GM19193 (cell line): ENCODE measurements around the gene COG5.

Source experiments
- POLR2A ChIP-seq: IDR thresholded peaks from 4 replicates; pipeline ENCODE4 v1.6.1; 2011; ENCODE audit not compliant: insufficient read depth, insufficient read length; ENCODE audit errors: extremely low read depth

Gene COG5

DNA sequence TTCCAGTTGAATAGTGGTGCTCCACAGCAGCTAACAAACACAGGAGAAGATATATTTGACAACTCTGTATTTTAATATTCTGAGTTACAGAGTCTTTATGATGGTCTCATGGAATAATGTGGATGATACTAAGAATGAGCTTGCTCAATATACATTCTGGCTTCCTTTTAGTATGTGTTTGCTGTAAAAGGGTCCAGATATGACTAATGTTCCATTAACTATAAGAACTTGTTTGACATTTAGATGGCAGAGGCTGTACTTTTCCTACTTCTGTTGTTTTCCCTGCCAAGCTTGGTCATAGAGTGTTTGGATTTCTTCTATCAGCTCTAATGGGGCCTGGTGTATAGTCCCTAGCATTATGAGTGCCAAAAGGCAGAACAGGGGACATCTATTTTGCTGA lies 155.4 kb downstream of the COG5 start:
- TF ChIP-seq POLR2A, result no peak

DNA sequence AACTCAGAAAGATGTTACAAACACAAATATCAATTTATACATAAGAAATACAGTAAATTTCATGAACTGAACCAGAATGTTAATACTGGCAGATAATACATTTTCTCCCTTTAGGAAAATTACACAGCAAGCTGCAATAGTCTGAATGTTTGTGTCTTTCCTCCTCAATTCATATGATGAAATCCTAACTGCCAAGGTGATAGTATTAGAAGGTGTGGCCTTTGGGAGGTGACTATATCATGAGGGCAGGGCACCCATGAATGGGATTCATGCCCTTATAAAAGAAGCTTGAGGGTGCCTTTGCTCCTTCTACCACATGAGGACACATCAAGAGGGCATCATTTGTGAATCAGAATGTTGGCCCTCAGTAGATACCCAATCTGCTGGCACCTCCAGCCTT lies 158.2 kb downstream of the COG5 start:
- TF ChIP-seq POLR2A, result no peak

DNA sequence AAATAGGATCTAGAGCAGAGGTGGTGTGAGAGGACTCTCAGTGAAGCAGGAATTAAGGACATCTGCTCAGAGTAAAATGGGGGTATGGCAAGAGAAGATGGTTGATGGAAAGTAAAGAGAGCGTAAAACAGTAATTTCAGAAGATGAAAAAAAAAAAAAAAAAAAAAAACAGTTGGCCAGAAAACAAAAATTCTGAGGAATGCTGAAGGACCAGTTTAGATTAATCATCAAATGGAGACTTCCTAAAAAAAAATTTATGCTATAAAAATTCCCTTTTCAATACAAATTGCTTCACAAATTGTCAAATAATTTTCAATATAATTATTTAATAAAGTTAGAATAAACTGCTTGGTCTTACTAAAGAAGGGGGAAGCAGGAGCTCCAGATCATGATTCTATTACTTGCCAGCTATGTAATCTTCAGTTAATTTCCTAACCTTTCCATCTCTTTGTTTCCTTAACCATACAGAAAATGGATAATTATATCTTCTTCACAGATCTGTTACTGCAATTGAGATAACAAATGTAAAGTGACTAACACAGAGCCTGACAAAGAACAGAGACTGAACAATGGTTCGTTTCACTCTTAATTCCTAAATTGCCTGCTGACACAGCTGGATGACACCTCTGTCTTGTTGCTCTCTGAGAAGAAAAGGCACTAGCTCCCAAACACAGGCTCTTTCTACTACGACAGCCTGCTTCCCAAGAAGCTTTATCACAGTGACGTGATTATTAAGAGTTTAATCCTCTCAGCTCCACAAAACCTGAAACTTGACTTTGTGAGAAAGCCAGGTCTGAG lies 158.8 kb downstream of the COG5 start:
- TF ChIP-seq POLR2A, result no peak

DNA sequence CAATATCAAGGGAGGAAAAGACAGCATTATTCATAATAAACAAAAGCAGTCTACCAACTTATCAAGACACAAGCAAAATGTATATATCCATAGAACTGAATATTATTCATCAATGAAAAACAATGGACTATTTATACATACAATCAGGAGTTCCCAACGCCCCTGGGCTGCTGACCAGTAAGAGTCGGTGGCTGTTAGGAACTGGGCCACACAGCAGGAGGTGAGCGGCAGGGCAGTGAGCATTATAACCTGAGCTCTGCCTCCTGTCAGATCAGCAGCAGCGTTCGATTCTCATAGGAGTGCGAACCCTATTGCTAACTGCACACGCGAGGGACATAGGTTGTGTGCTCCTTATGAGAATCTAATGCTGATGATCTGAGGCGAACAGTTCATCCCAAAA lies 165.6 kb downstream of the COG5 start:
- no peak for TF ChIP-seq POLR2A

DNA sequence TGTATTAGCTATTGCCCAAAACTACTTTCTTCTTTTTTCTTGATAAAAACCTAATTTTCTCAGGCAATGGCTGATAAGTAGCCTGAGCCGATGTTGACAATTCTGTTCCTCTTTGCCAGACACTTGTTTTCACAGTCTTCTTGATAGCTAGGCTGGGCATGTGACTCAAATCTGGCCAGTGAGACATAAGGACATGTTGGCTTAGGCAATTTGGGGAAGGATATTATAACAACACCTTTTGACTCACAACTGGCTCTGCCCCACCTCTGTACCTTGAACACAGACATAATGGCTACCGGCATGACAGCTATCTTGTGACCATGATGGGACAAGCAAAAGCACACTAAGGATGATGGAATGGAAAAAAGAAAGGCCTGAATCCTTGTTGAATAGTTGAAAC lies 166.7 kb downstream of the COG5 start:
- no peak for TF ChIP-seq POLR2A

DNA sequence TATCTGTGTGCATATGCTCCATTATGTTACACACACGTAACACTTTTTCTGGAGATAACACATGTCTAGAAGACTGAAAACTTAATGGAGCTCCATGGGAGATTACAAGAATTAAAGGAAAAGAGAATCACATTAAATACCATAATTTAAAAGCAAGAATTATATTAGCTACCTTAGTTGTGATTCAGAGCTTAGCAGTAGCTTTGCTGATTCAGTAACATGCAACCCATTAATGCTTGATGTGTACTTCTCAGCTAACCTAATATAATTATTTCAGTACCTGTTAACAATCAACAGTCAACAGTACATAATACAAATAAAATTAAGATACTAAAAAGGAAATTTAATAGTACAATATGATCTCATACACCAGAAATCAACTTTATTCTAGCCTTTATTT lies 167.6 kb downstream of the COG5 start:
- TF ChIP-seq POLR2A, result no peak

DNA sequence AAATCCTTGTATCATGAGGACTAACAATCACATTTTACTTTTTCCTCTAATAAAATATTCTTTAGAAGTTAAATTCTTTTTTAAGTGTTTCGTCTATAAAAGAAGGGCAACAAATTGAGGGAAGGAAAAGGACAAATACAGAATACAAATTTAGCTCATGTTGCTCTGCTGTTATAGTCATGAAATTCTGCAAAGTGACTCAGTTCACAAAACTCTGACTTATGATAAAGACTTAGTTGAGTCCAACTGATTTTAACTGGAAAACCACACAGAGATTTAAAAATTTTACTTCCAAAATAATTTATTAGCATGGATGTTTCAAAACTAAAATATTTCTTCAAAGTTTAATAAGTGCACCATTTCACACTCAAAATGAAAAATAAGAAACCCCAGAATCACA lies 168.9 kb downstream of the COG5 start:
- TF ChIP-seq POLR2A, result no peak

DNA sequence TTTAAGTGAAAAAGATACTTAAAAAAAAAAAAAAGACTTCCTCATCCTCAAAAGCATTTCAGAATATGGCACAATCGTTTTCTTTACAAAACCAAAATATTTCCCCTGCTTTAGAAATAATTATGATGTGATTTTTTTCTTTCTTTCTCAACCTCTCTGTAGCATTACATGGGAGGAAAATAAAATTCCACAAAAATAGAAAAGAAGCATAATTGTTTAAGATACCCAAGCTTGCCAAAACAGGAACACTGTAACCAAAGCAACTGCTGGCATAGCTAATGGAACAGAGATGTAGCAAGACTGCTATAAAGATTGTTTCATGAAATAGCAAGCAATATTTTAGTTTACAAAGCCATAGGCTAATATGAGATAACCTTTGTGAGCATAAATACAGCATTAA lies 169.4 kb downstream of the COG5 start:
- TF ChIP-seq POLR2A, result no peak

DNA sequence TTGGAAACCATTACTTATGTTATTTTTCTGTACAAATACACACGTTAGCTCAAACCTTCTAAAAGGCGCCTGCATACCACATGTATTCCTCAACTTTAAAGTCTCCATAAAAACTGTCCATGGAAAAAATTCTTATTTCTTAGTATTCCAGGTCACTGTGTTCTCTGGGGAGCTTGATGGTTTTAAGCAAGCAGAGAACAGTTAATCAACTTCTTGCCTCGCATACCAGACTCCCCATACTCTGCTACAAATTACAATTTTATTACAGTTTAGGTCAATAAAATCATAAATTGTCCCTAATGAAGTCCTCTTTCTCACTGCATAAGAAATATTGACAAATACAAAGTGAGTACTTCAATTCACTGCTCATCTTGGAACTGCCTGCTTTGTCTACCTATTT lies 170.9 kb downstream of the COG5 start:
- TF ChIP-seq POLR2A, result no peak

DNA sequence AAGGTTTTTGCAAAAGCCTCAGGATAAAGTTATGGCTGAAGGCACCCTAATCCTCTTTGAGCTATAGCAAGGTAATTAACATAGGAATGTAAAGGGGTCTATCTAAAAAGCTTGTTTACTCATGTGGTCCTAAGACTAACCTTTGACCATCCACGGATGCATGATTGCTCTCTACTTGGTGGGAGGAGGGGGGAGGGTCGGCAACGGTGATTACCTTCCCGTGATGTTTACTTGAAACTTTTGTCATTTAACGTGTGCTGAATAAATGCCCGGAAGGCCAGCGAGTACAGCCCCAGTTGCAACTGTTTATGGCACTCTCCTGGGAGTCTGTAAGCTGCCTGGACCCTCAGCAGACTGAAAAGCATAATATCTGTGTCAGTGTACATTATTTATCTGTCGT lies 172.8 kb downstream of the COG5 start:
- TF ChIP-seq POLR2A, result no peak

DNA sequence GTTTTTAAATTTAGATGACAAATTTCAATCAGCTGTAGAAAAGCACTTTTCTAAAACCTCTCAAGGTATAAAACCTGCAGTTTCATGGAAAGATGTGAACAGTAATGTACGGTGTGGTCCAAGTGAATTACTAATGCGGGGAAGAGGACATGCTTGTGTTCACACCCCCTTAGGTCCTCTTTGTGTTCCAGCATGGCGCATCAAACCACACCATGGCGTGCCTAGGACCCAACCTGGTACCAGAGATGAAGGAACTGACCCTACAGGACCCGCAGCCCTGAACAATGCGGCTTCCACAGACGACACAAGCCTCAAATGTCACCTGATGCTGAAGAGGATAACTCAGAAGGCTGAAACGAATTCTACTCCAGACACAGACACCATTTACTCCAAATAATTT lies 175.1 kb downstream of the COG5 start:
- no peak for TF ChIP-seq POLR2A

DNA sequence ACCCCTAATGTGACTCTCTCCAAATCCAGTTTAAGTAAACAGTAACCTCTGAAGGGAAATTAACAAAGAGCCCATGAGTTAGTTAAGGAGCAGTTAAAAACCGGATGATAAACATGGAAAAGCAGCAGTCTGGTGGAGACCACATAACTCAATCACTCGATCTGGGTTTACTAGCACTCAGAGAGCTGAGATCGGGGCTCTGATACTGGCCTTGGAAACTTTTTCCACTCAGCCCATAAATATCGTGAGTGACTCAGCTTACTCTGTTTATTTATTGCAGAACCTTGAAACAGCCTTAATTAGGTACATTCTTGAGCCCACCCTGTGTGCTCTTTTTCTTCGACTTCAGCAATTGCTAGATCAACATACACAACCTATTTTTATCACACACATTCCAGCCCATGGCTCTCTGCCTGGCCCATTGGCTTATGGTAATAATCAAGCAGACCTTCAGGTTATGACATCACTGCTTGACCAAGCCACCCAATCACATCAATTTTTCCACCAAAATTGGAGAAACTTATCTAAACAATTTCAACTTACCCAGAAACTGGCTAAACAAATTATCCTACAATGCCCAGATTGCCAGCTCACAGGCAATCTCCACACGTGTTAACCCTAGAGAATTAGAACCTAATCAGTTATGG lies 176.0 kb downstream of the COG5 start:
- TF ChIP-seq POLR2A, result no peak

DNA sequence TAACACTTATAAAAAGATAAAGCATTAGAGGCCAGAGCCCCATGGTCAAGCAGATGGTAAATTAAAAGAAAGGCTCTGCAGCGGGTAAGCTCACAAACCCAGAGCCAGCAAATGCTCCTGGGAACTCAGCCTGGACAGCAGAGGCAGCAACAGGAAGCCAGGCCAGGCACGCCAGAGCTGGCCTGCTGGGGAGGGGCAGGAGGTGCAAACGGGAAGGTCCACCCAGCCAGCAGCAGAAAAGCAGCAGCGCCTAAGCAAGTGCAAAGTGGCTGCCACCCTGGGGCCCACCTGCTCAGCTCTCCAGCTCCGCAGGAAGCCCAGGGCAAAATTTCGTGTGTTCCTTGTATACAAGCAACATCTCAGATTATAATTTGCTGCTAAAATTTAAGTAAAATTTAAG lies 176.6 kb downstream of the COG5 start:
- TF ChIP-seq POLR2A, result no peak

DNA sequence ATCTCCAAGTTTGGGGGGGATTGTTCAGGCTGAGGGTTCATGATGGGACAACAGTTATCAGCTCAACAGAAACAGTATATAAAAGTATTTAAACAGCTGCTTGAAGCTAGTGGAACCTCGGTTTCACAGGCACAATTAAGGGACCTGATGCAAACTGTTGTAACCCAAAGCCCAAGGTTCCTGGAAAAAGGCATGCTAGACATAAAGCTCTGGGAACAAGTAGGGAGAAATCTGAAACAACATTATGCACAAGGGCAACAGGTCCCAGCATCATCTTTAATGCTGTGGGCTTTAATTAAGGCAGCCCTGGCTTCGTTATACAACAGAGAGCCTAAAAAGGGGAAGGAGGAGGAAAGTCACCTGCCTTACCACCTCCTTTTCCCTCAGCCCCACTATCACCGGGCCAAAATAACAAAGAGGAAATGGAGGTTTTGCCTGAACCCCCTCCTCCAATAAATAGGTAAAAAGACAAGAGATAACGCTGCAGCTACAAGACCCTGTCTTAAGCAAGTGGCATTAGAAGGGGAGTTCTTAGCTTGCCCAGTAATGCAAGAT lies 177.1 kb downstream of the COG5 start:
- no peak for TF ChIP-seq POLR2A

DNA sequence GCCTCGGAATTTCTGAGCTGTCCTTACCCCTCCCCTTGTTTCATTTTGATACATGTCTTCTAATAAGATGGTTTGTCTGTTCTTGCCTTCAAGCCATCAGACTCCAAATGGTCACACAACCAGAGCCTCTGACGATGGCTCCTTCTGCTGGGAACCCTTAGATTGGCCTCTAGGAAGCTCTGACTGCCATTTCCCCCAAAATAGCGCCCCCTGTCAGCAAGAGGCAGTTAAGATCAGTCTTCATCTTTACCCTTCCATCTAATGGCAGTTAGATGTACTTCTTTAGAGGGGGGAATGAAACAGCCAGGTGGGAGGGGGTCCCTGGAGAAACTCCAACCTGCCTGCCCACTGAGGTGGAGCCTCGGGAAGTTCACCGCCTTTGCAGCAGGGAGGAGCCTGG lies 179.7 kb downstream of the COG5 start:
- no peak for TF ChIP-seq POLR2A

DNA sequence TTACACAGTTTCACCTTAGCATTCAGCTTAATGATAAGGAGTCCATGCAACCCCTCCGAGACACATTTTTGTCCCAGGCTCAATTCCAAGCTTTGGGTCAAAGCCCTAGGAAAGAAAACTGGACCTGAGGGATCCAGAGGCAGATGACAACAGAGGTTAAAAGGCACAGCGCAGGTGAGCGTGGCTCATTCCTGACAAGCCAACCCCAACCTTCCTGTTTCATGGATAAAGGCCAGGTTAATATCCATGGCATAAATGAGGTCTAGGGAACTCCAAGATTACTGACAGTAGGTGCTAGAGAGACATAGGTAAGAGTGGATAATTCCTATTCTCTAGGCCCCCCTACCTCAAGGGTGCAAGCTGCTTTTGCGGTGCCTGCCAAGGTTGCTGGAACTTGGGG lies 180.5 kb downstream of the COG5 start:
- TF ChIP-seq POLR2A, result no peak
